ENCODE results near the gene UBXN1.

UBXN1 gene

GRCh38 chr11:62647609-62648005, 31.3 kb downstream of the UBXN1 start:
- Mint-ChIP-seq H3K4me1 (peaks cover 47% of the 10 kb centered on the region), H3K27ac (no peak overlapping the region), H3K27me3 (no peaks in the 10 kb centered on the region), H3K36me3 (peaks cover 5% of the 10 kb centered on the region), H3K9me3 (no peaks in the 10 kb centered on the region), H3K4me3 (no peak overlapping the region)
- no peak for ATAC-seq

GRCh38 chr11:62646825-62647608, 31.9 kb downstream of the UBXN1 start:
- H3K4me3 Mint-ChIP-seq: peak overlapping the region; percentile 98
- H3K36me3 Mint-ChIP-seq: peaks cover 5% of the 10 kb centered on the region
- no peaks in the 10 kb centered on the region for H3K27me3 Mint-ChIP-seq
- H3K4me1 Mint-ChIP-seq: peaks cover 41% of the 10 kb centered on the region
- no peaks in the 10 kb centered on the region for H3K9me3 Mint-ChIP-seq
- peak overlapping the region; percentile 93 for H3K27ac Mint-ChIP-seq
- ATAC-seq: no peak

GRCh38 chr11:62645946-62646824, 32.7 kb downstream of the UBXN1 start, which contains the start of gene GANAB:
Gene GANAB, minus strand, starts transcription at chr11:62646613. Its CDS starts 14 bp downstream, at chr11:62646599.
- Mint-ChIP-seq H3K9me3 (no peaks in the 10 kb centered on the region), H3K4me1 (peaks cover 44% of the 10 kb centered on the region), H3K36me3 (peaks cover 5% of the 10 kb centered on the region), H3K4me3 (peak within 1 kb of the TSS; percentile 98), H3K27ac (peak within 1 kb of the TSS; percentile 93), H3K27me3 (no peaks in the 10 kb centered on the region)
- peak; percentile 99 for ATAC-seq

- Mint-ChIP-seq H3K4me3 (peak overlapping the region; percentile 98), H3K4me1 (peaks cover 44% of the 10 kb centered on the region), H3K9me3 (no peaks in the 10 kb centered on the region), H3K27ac (peak overlapping the region; percentile 93), H3K27me3 (no peaks in the 10 kb centered on the region), H3K36me3 (peaks cover 5% of the 10 kb centered on the region)
- ATAC-seq: no peak
Observed at GRCh38 chr11:62645671-62645945, 33.3 kb downstream of the UBXN1 start.

- peaks cover 43% of the 10 kb centered on the region for H3K4me1 Mint-ChIP-seq
- peaks cover 11% of the 10 kb centered on the region for H3K36me3 Mint-ChIP-seq
- H3K4me3 Mint-ChIP-seq: no peak overlapping the region
- no peaks in the 10 kb centered on the region for H3K9me3 Mint-ChIP-seq
- H3K27me3 Mint-ChIP-seq: no peaks in the 10 kb centered on the region
- H3K27ac Mint-ChIP-seq: no peak overlapping the region
- no peak for ATAC-seq
Observed at GRCh38 chr11:62644220-62644619, 34.7 kb downstream of the UBXN1 start.

- no peak overlapping the region for H3K4me3 Mint-ChIP-seq
- H3K36me3 Mint-ChIP-seq: peaks cover 79% of the 10 kb centered on the region
- H3K9me3 Mint-ChIP-seq: no peaks in the 10 kb centered on the region
- H3K27me3 Mint-ChIP-seq: no peaks in the 10 kb centered on the region
- H3K4me1 Mint-ChIP-seq: peaks cover under 1% of the 10 kb centered on the region
- H3K27ac Mint-ChIP-seq: peak overlapping the region; percentile 49
- no peak for ATAC-seq
Observed at GRCh38 chr11:62632492-62632891, 46.4 kb downstream of the UBXN1 start.

GRCh38 chr11:62627713-62628112, 51.2 kb downstream of the UBXN1 start:
- peaks cover 72% of the 10 kb centered on the region for H3K36me3 Mint-ChIP-seq
- H3K27me3 Mint-ChIP-seq: no peaks in the 10 kb centered on the region
- H3K27ac Mint-ChIP-seq: no peak overlapping the region
- H3K4me3 Mint-ChIP-seq: no peak overlapping the region
- ATAC-seq: no peak
- H3K4me1 Mint-ChIP-seq: no peaks in the 10 kb centered on the region
- H3K9me3 Mint-ChIP-seq: no peaks in the 10 kb centered on the region
